Caki2 (cell line): ENCODE data around the gene DYNC1I2. TPM values are rescaled to one million over a fixed set of nuclear protein-coding genes. Genes with fewer than 3 reads are reported as not detected.

ENCODE experiments used
- DNase-seq: peaks from one replicate; pipeline ENCODE4 v3.0.0-alpha.2; 2015; ENCODE audit warnings: low read depth
- in situ Hi-C: cut with HindIII; loops from 2 replicates; pipeline ENCODE4 v1.10.0; 2016; ENCODE audit warnings: low sequenced_read_pairs, low pct_unique_long_range_greater_than_20kb, mixed read lengths
- total RNA-seq: library from RNA; depleted of rRNA; stranded (reverse); fragments of >200 nt; shearing (Covaris generic); gene quantifications from 2 replicates; pipeline ENCODE4 v1.2.3, GENCODE V29; 2014; ENCODE audit warnings: low replicate concordance; rRNA removed

DYNC1I2 gene
- 111 and 124 TPM in 2 replicates for total RNA-seq

GRCh38 chr2:171687287-171688128, at the start of gene DYNC1I2:
Gene DYNC1I2, plus strand, starts transcription at chr2:171687469. Its CDS starts 2,687 bp downstream, at chr2:171690156.
- DNase-seq, result peak; percentile 96
- in situ Hi-C loops, result no loop called here

GRCh38 chr2:171651667-171652415, 35.4 kb upstream of the DYNC1I2 start:
- in situ Hi-C loops, result no loop called here
- no peak for DNase-seq

GRCh38 chr2:171652416-171652785, 34.9 kb upstream of the DYNC1I2 start:
- DNase-seq, result no peak
- in situ Hi-C loops, result no loop called here

- no peak for DNase-seq
- in situ Hi-C loops, result no loop called here
Measured at GRCh38 chr2:171655586-171655985, 31.7 kb upstream of the DYNC1I2 start.

- in situ Hi-C loops, result no loop called here
- DNase-seq, result no peak
Measured at GRCh38 chr2:171667041-171667440, 20.2 kb upstream of the DYNC1I2 start.

- DNase-seq, result no peak
- in situ Hi-C loops, result no loop called here
Measured at GRCh38 chr2:171668183-171668582, 19.1 kb upstream of the DYNC1I2 start.

GRCh38 chr2:171669121-171669520, 18.1 kb upstream of the DYNC1I2 start:
- in situ Hi-C loops, result no loop called here
- DNase-seq, result no peak

GRCh38 chr2:171670655-171671054, 16.6 kb upstream of the DYNC1I2 start:
- in situ Hi-C loops, result no loop called here
- DNase-seq, result no peak

- in situ Hi-C loops, result no loop called here
- DNase-seq, result no peak
Measured at GRCh38 chr2:171671867-171672266, 15.4 kb upstream of the DYNC1I2 start.

- in situ Hi-C loops, result no loop called here
- DNase-seq, result no peak
Measured at GRCh38 chr2:171673905-171674304, 13.4 kb upstream of the DYNC1I2 start.

GRCh38 chr2:171675810-171676345, 11.4 kb upstream of the DYNC1I2 start:
- no peak for DNase-seq
- in situ Hi-C loops, result no loop called here

GRCh38 chr2:171678619-171679018, 8.7 kb upstream of the DYNC1I2 start:
- in situ Hi-C loops, result no loop called here
- no peak for DNase-seq

GRCh38 chr2:171688129-171688465, 828 bp downstream of the DYNC1I2 start:
- in situ Hi-C loops, result no loop called here

GRCh38 chr2:171692331-171692730, 5.1 kb downstream of the DYNC1I2 start:
- in situ Hi-C loops, result no loop called here
- DNase-seq, result no peak

More at GRCh38 chr2:171688129-171688465, 828 bp downstream of the DYNC1I2 start:
- no peak for DNase-seq

- in situ Hi-C loops, result no loop called here
- DNase-seq, result no peak
Measured at GRCh38 chr2:171702781-171703556, 15.7 kb downstream of the DYNC1I2 start.

GRCh38 chr2:171703574-171704347, 16.5 kb downstream of the DYNC1I2 start:
- DNase-seq, result peak; percentile 23
- in situ Hi-C loops, result no loop called here

GRCh38 chr2:171706152-171706803, 19.0 kb downstream of the DYNC1I2 start:
- in situ Hi-C loops, result no loop called here
- DNase-seq, result peak; percentile 11
